Measurements from ENCODE around the gene ATG9A. TPM values are rescaled to one million over a fixed set of nuclear protein-coding genes. Genes with fewer than 3 reads are reported as not detected.

The ATG9A gene
- total RNA-seq, 4 donors from 2014 or later, result 21.5 to 53.5 (median 45.9) TPM

GRCh38 chr2:219207884-219208740, 21.3 kb downstream of the ATG9A start:
- Histone ChIP-seq H3K36me3 (no peaks in the 10 kb centered on the region), H3K9me3 (no peaks in the 10 kb centered on the region), H3K27me3 (no peaks in the 10 kb centered on the region), H3K4me3 (no peak overlapping the region), H3K27ac (peak overlapping the region; percentile 96 to 99), H3K4me1 (peaks cover 0 to 7% of the 10 kb centered on the region in 2 donors)
- no peak for DNase-seq
- TF ChIP-seq POLR2A (IDR thresholded peaks at IDR 0.05), result no peak
- TF ChIP-seq CTCF (IDR thresholded peaks at IDR 0.05), result no peak
- intact Hi-C loops (cut with DNase I; ENCODE audit: low total_unique reads), result no loop called here

GRCh38 chr2:219207134-219207883, 22.1 kb downstream of the ATG9A start:
- TF ChIP-seq CTCF (IDR thresholded peaks at IDR 0.05), result no peak
- TF ChIP-seq POLR2A (IDR thresholded peaks at IDR 0.05), result no peak
- Histone ChIP-seq H3K9me3 (no peaks in the 10 kb centered on the region), H3K36me3 (no peaks in the 10 kb centered on the region), H3K27ac (peak overlapping the region; percentile 96 to 99), H3K4me3 (peak overlapping the region; percentile 85 to 92), H3K27me3 (no peaks in the 10 kb centered on the region), H3K4me1 (peaks cover 0 to 7% of the 10 kb centered on the region in 2 donors)
- intact Hi-C loops (cut with DNase I; ENCODE audit: low total_unique reads), result no loop called here
- DNase-seq, result no peak

GRCh38 chr2:219206328-219207133, 22.9 kb downstream of the ATG9A start, which contains the start of gene ZFAND2B:
Gene ZFAND2B (plus strand): TSS chr2:219206782. CDS start chr2:219206988, 206 bp downstream.
- TF ChIP-seq POLR2A (IDR thresholded peaks at IDR 0.05) (peak; percentile 98 to 100), CTCF (IDR thresholded peaks at IDR 0.05) (peak in 3 of 4 experiments; percentile 6 to 58 (median 36))
- intact Hi-C loops (cut with DNase I; ENCODE audit: low total_unique reads), result no loop called here
- DNase-seq, result peak; percentile 93 to 95
- H3K4me3 ChIP-seq, result peak within 1 kb of the TSS; percentile 85 to 92
- H3K4me1 ChIP-seq, result peaks cover 0 to 7% of the 10 kb centered on the region in 2 donors
- no peaks in the 10 kb centered on the region for H3K27me3 ChIP-seq
- peak within 1 kb of the TSS; percentile 96 to 99 for H3K27ac ChIP-seq
- no peaks in the 10 kb centered on the region for H3K9me3 ChIP-seq
- H3K36me3 ChIP-seq, result no peaks in the 10 kb centered on the region

GRCh38 chr2:219205981-219206327, 23.5 kb downstream of the ATG9A start:
- Histone ChIP-seq H3K36me3 (no peaks in the 10 kb centered on the region), H3K4me1 (peaks cover 0 to 7% of the 10 kb centered on the region in 2 donors), H3K27ac (peak overlapping the region; percentile 96 to 99), H3K9me3 (no peaks in the 10 kb centered on the region), H3K4me3 (peak overlapping the region; percentile 85 to 92), H3K27me3 (no peaks in the 10 kb centered on the region)
- no peak for DNase-seq
- intact Hi-C loops (cut with DNase I; ENCODE audit: low total_unique reads), result no loop called here
- TF ChIP-seq POLR2A (IDR thresholded peaks at IDR 0.05), result no peak

- Histone ChIP-seq H3K9me3 (no peaks in the 10 kb centered on the region), H3K27ac (no peak overlapping the region), H3K4me1 (peaks cover 0 to 7% of the 10 kb centered on the region in 2 donors), H3K27me3 (no peaks in the 10 kb centered on the region), H3K36me3 (no peaks in the 10 kb centered on the region), H3K4me3 (no peak overlapping the region)
- intact Hi-C loops (cut with DNase I; ENCODE audit: low total_unique reads), result no loop called here
- DNase-seq, result no peak
- TF ChIP-seq POLR2A (IDR thresholded peaks at IDR 0.05), result no peak
- TF ChIP-seq CTCF (IDR thresholded peaks at IDR 0.05), result no peak
Measured at GRCh38 chr2:219205165-219205538, 24.3 kb downstream of the ATG9A start.

Data from uterus (tissue), 4 donors.